A204.1 (cell line): ENCODE data around the gene DDAH1.

ENCODE experiments used
- FAIRE-seq: peaks from 2 replicates; lab custom pipeline; 2012; peaks lifted over from hg19 to GRCh38; lab: Jason Lieb, UNC

Gene DDAH1

GRCh38 chr1:85387781-85388180 lies 77.2 kb downstream of the DDAH1 start:
- FAIRE-seq = no peak

GRCh38 chr1:85386068-85386722 lies 78.8 kb downstream of the DDAH1 start:
- FAIRE-seq = no peak

GRCh38 chr1:85379203-85380136 lies 85.5 kb downstream of the DDAH1 start:
- FAIRE-seq = no peak

GRCh38 chr1:85378534-85378933 lies 86.4 kb downstream of the DDAH1 start:
- no peak for FAIRE-seq

GRCh38 chr1:85376356-85376755 lies 88.6 kb downstream of the DDAH1 start:
- no peak for FAIRE-seq

GRCh38 chr1:85375493-85375892 lies 89.5 kb downstream of the DDAH1 start:
- FAIRE-seq = no peak

- no peak for FAIRE-seq
Observed at GRCh38 chr1:85374160-85374559, 90.8 kb downstream of the DDAH1 start.

- no peak for FAIRE-seq
Observed at GRCh38 chr1:85373378-85373708, 91.6 kb downstream of the DDAH1 start.

GRCh38 chr1:85372683-85373377 lies 92.1 kb downstream of the DDAH1 start:
- FAIRE-seq = no peak

- no peak for FAIRE-seq
Observed at GRCh38 chr1:85371021-85371420, 93.9 kb downstream of the DDAH1 start.

- FAIRE-seq = no peak
Observed at GRCh38 chr1:85368073-85368770, 96.7 kb downstream of the DDAH1 start.

GRCh38 chr1:85366391-85367170 lies 98.4 kb downstream of the DDAH1 start:
- no peak for FAIRE-seq

- FAIRE-seq = no peak
Observed at GRCh38 chr1:85365851-85366250, 99.1 kb downstream of the DDAH1 start.

GRCh38 chr1:85363521-85363920 lies 101.4 kb downstream of the DDAH1 start:
- no peak for FAIRE-seq

- FAIRE-seq = no peak
Observed at GRCh38 chr1:85363092-85363491, 101.9 kb downstream of the DDAH1 start.

- no peak for FAIRE-seq
Observed at GRCh38 chr1:85361606-85362296, 103.2 kb downstream of the DDAH1 start.

- no peak for FAIRE-seq
Observed at GRCh38 chr1:85360730-85361493, 104.0 kb downstream of the DDAH1 start.

GRCh38 chr1:85359874-85360721 lies 104.9 kb downstream of the DDAH1 start:
- FAIRE-seq = no peak

- no peak for FAIRE-seq
Observed at GRCh38 chr1:85358702-85359438, 106.1 kb downstream of the DDAH1 start.
